Measurements from ENCODE around the gene IRF4.

Gene IRF4

GRCh38 chr6:391559-392440 is at the start of gene IRF4:
Gene IRF4, plus strand, starts transcription at chr6:391752. Its CDS starts 1,401 bp downstream, at chr6:393153.
- DNase-seq: no peak
- intact Hi-C loops (cut with DNase I): no loop called here

GRCh38 chr6:341914-342831 is 49.4 kb upstream of the IRF4 start:
- DNase-seq: no peak
- intact Hi-C loops (cut with DNase I): no loop called here

- intact Hi-C loops (cut with DNase I): no loop called here
- DNase-seq: no peak
These were observed 48.7 kb upstream of the IRF4 start for GRCh38 chr6:342832-343179.

DNA sequence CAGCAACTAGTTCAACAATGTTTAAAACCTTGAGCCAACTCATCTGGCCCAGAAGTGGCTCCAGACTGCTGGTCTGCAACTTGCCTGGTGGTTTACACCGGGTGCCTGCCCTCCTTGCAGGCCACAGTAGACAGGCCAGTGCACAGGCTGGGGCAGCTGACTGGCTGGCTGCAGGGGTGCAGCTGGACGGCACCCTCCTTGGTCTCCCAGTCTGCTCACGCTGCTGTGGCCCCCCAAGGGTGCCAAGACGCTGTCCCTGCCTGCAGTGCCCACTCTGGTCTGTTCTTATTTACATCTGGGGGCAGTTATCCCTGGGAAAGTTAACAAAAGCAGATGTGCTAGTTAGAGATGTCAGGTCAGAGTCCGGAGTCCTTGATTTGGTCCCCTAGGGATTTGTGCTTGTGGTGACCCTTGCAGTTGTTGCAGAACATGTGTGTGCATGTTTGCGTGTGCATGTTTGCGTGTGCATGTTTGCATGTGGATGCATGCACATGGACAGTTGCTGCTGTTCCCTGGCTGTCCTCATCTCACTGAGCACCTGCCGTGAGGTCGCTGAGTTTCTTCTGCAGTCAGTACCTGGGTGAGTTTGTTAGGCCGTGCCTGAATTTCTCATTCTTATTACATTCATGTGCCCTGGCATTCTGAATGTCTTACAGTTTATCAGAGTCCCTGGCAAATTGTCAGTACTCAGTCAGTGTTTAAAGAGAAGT is 48.2 kb upstream of the IRF4 start:
- DNase-seq: no peak
- intact Hi-C loops (cut with DNase I): no loop called here

GRCh38 chr6:343960-344815 is 47.4 kb upstream of the IRF4 start:
- intact Hi-C loops (cut with DNase I): no loop called here
- peak in 1 of 10 donors; percentile 57 for DNase-seq

- intact Hi-C loops (cut with DNase I): no loop called here
- peak in 1 of 10 donors; percentile 61 for DNase-seq
These were observed 46.7 kb upstream of the IRF4 start for GRCh38 chr6:344816-345340.

GRCh38 chr6:345747-346385 is 45.7 kb upstream of the IRF4 start:
- intact Hi-C loops (cut with DNase I): no loop called here
- peak in 1 of 10 donors; percentile 77 for DNase-seq

GRCh38 chr6:346386-347030 is 45.0 kb upstream of the IRF4 start:
- intact Hi-C loops (cut with DNase I): no loop called here
- DNase-seq: peak in 1 of 10 donors; percentile 62

- peak in 1 of 10 donors; percentile 15 for DNase-seq
- intact Hi-C loops (cut with DNase I): no loop called here
These were observed 44.3 kb upstream of the IRF4 start for GRCh38 chr6:347232-347631.

DNA sequence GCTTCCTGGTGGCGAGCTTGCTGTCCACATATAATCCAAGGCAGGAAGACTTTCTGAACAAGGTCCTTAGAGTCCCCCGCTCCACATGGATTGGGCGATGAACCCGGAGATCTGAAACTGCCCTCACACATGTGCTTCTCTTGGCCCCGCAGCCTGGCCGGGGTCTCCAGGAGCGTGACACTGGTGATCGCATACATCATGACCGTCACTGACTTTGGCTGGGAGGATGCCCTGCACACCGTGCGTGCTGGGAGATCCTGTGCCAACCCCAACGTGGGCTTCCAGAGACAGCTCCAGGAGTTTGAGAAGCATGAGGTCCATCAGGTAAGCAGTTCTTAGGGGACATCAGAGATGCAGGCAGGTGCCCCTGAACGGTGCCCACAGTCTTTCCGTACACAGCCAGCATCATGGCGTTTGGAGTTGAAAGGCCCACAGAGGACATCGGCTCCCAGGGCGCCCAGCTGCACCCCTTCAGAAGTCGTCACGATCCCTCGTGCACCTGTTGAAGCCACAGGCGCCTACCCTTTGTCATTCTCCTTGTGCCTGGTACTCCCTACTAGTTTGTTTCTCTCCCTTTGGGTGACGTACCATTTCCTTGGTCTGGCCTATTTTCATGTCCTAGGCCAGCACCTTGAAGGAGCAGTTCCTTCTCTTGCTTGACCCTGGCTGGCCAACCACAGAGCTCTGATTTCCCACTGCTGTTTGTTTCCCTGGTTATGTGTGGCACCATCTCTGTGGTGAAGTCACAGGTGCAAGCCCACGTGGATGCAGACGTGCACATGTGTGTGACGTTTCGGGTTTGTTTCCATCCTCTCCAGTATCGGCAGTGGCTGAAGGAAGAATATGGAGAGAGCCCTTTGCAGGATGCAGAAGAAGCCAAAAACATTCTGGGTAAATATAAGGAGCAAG is 43.3 kb upstream of the IRF4 start:
- DNase-seq: peak in 1 of 10 donors; percentile 84
- intact Hi-C loops (cut with DNase I): no loop called here

- intact Hi-C loops (cut with DNase I): no loop called here
- peak in 1 of 10 donors; percentile 84 for DNase-seq
These were observed 42.6 kb upstream of the IRF4 start for GRCh38 chr6:348860-349396.

- DNase-seq: peak in 1 of 10 donors; percentile 83
- intact Hi-C loops (cut with DNase I): no loop called here
These were observed 42.0 kb upstream of the IRF4 start for GRCh38 chr6:349491-349921.

GRCh38 chr6:350371-350770 is 41.2 kb upstream of the IRF4 start:
- DNase-seq: peak in 1 of 10 donors; percentile 67

DNA sequence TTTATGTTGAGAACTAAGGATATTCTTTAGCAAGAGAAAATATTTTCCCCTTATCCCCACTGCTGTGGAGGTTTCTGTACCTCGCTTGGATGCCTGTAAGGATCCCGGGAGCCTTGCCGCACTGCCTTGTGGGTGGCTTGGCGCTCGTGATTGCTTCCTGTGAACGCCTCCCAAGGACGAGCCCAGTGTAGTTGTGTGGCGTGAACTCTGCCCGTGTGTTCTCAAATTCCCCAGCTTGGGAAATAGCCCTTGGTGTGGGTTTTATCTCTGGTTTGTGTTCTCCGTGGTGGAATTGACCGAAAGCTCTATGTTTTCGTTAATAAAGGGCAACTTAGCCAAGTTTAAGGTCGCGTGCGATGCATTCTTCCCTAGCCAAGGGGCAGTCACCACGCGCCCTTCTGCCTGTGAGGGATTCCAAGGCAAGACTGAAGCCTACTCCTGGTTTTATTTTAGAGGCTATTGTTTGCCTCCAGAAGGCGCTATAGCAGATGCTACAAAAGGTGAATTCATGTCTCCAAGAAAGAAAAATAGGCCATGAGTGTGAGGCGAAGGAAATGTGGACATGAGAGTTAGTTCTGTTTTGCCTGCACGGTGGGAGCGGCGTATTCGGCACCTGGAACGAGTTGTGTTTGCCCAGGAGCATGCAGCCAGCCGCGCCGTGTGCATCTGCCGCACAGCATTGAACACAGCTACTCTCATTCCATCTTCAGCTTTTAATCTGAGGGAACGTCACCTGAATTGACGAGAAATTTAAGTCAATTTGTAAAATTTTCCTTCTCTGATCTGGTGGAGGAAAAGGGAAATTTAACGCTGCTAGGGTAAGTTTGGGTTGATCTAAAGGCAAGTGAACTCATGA is 40.3 kb upstream of the IRF4 start:
- peak in 1 of 10 donors; percentile 62 for DNase-seq
- intact Hi-C loops (cut with DNase I): no loop called here

More at GRCh38 chr6:350371-350770, 41.2 kb upstream of the IRF4 start:
- intact Hi-C loops (cut with DNase I): no loop called here

DNA sequence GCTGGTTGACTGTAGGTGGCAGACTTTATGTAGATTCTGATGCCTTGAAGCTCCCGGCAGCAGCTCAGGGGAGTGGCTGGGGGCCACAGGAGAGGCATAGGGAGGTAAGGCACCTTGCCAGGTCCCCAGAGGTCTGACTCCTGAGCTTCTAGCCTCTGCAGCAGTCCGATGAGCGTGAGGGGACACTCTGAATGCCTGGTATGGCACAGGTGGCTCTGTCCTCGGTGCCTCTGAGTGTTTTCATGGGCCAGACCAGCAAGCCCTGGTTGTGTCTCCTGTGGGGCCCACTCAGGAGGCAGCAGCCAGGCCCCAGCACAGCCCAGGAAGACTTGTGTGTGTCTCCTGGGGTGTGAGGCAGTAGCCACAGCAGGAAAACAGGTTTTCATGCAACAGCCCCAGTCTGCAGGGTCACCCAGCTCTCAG is 39.7 kb upstream of the IRF4 start:
- peak in 2 of 10 donors; percentile 74 to 86 for DNase-seq
- intact Hi-C loops (cut with DNase I): no loop called here

DNA sequence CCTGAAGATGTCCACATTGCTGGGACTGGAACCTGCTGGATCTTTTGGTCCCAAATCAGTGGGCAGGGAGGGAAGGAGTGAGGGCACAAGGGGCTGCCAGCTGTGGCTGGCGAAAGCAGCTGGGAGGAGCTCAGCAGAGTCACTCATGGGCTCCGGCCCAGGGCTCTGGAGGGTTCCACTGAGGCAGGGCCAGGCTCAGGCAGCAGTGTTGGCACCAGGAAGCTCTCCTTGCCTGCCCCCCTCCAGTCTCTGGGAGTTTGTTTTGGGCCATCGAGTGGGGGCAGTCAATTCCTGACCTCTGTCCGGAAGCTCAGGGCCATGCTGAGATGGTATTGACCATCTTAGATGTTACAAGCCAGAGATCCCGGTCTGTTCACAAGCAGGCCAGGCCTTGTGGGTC is 39.1 kb upstream of the IRF4 start:
- intact Hi-C loops (cut with DNase I): no loop called here

More for the DNA sequence above, 39.1 kb upstream of the IRF4 start:
- DNase-seq: peak in 1 of 10 donors; percentile 81

Data from posterior cingulate gyrus (tissue), 11 donors.